GM19238 (cell line): ENCODE measurements around the gene HK2.
"Not testable (repeated sequence)": the region's sequence is repeated elsewhere in the genome, so short reads cannot be mapped to it uniquely, and the experiment has no call there.

Source experiments
- DNase-seq: peaks from one replicate; pipeline ENCODE4 v3.0.0; 2011; ENCODE audit warnings: low spot score; ENCODE audit not compliant: insufficient read length

HK2 gene

GRCh38 chr2:74834792-74835755 lies 1.1 kb downstream of the HK2 start:
- DNase-seq = peak; percentile 84

DNA sequence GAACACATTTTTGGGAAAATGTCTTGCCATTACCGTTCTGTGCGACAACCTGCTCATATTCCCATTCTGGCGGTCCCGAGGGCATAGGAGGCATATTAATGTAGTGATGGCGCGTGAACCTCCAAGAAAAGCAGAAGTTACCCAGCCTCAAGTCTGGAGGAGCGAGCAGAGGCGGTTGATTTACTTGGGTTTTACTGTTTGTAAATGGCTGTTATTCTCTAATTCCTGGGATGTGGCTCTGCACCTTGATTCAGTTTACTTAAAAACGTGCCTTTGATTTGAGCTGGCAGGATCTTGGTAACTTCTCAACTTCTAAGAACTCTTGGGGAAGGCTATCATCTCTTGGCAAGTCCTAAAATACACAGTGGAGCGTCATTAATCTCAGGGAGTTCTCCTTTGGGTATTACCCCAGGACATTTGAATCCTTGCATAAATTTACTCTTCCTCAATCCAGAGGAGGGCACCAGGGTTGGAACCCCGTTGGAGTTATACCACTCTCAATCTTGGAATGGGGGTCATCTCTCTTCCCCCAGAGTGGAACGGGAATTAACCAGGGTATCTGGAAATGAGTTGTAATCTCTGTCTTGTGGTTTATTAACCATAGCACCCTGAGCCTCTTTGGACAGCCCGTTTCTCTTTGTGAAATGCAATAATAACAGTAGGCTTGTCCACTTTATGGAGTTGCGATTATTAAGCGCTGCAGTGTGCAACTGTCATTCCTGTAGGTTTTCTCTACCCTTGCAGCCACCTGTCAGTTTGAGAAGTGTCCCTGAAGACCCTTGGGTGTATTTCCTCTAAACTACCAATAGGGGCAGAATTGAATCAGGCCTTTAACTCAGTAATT lies 2.1 kb downstream of the HK2 start:
- peak; percentile 54 for DNase-seq

- no peak for DNase-seq
Observed at GRCh38 chr2:74836675-74837401, 2.9 kb downstream of the HK2 start.

- DNase-seq = no peak
Observed at GRCh38 chr2:74841641-74842040, 7.7 kb downstream of the HK2 start.

- DNase-seq = no peak
Observed at GRCh38 chr2:74843433-74843832, 9.5 kb downstream of the HK2 start.

DNA sequence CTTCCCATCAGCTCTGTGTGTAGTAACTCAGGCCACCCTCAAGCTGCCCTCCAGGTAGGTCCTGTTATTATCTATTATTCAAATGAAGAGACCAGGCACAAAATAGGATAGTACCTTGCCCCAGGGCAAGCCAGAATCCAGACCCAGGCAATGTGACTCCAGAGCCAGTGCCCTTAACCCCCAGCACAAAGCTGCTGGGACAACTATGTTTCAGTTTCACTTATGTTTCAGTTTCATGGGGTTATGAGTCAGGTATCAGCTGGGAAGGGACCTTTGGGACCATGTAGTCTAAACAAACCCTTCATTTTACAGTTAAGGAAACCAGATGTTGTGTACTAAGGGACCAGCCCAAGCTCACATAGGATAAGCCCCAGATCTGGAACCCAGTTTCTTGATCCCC lies 10.0 kb downstream of the HK2 start:
- peak; percentile 47 for DNase-seq

DNA sequence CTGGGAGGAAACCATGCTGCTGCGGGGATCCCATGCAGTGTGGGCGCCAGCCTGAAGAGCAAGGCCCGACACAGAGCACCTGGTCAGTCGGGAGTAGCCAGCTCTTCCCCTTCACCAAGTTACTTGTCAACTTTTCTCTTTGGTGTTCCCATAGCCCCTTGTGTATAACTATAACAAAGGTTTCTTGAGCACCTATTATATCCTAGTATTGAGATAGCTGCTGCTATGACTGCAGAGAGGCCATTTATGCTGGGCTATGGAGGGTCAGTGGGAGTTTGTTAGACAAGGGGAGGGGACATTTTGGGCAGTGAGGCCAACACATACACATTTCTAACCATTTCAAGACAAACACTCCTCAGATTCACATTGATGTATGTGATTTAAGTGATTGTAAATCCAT lies 10.8 kb downstream of the HK2 start:
- DNase-seq = no peak

- DNase-seq = no peak
Observed at GRCh38 chr2:74845217-74845751, 11.4 kb downstream of the HK2 start.

DNA sequence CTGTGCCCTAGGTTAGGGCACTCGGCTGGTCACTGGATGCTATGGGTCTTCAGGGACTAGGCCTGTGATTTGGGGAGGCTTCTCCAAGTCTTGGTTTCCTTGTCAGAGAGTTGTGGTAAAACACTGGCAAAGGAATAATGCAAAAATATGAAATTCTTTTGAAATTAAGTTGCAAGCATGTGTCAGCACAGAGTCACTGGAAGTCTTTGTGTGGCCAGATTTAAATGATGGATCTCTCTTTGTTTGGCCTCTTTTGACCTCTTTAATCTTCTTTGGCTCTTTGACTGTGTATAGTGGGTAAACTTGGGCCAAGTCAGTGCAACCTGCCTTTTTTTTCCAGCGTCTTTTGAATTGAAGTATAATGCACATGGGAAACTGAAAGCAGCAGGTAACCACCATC lies 12.1 kb downstream of the HK2 start:
- DNase-seq = no peak

DNA sequence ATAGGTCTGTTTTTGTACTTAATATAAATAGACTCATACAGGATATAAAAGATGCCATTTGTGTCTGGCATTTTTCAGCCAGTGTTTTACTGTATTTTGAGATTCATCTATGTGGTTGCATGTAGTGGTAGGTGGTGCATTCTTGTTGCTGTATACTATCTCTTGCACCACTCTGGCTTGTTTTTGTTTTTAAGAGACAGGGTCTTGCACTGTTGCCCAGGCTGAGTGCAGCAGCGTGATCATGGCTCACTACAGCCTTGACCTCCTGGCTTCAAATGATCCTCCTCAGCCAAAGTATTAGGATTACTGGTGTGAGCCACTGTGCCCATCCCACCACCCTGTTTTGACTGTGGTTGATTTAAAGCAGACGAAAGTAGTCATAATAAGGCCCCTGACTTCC lies 12.6 kb downstream of the HK2 start:
- no peak for DNase-seq

- no peak for DNase-seq
Observed at GRCh38 chr2:74847070-74847858, 13.3 kb downstream of the HK2 start.

DNA sequence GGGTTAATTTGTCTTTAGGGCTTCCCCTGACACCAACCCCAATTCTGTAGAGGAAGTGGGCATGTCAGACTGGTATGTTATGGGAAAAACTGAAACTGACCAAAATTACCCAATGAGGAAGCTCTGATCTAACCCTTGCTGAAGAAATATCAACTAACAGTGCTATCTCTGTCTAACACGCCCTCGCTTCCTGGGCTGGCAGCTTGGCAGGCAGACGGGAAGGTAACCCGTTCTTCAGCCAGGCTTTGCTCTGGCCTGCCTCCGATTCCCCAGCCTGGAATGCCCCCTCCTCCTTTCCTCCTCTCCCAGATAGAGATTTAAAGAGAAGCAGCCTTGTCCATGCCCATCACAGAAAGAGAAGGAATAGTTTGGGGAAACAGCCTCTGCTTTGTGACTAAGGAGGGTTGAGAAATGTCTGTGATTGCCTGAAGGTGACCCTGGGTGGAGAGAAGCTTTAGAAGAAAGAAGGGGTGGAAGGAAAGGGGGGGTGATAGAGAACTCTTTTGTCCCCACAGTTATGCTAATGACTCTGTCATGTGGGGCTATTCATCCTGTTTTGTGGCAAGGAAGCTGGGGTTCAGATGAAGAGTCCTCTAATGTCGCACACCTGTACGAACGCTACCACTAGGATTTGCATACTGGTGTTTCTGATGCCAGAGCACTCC lies 15.4 kb downstream of the HK2 start:
- DNase-seq = peak; percentile 52

- DNase-seq = no peak
Observed at GRCh38 chr2:74850496-74851190, 16.7 kb downstream of the HK2 start.

- no peak for DNase-seq
Observed at GRCh38 chr2:74851191-74851566, 17.3 kb downstream of the HK2 start.

DNA sequence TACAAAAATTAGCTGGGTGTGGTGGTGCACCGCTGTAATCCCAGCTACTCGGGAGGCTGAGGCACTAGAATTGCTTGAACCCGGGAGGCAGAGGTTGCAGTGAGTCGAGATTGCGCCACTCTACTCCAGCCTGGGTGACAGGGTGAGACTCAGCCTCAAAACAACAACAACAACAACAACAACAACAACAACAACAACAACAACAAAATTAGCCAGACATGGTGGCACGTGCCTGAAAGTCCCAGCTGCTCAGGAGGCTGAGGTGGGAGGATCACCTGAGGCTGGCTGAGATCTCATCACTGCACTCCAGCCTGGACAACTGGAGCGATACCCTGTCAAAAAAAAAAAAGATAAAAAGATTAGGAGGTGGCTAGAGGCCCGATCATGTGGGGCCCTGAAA lies 19.4 kb downstream of the HK2 start:
- not testable (repeated sequence) for DNase-seq

DNA sequence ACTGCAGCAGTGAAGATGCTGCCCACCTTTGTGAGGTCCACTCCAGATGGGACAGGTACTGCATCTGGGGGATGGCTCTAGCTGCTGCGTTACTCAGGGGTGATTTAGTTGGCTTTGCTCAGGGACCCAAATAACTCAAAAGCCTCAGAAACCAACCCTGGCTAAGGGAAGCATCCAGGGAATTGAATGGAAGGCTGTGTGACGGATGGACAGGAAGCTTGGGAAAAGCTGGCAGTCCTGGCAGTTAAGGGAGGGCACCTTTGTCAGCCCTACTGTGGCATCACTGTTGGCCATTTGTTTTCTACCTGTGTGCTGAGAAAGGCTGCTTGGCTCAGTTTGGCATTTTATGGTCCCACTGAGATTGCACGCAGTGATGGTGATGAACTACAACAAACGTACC lies 20.5 kb downstream of the HK2 start:
- no peak for DNase-seq

- not testable (repeated sequence) for DNase-seq
Observed at GRCh38 chr2:74855114-74855707, 21.3 kb downstream of the HK2 start.

DNA sequence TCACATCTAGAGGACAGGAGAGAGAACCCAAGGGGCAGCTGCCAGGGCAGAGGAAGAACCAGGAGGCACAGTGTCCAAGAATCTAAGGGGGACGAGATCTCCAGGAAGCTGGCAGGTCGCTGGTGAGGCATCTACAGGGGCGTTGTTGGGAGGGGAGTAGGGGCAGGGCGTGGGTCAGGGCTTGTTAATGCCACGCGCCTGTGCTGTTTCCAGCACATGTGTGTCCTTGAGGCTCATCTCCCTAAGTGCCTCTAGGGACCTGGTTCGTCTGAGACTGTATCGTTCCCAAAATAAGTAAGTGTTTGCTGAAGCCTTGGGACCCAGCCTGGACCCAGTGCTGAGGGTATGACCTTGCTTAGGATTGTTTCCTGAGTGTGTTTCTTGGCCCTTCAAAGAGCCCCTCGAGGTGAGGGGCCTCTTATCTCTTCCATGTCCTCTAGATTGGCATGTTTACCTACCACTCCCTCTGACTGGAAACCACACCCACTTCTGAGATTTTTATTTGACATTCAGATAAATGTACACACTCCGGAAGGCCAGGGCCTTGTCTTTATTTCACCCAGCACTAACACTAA lies 22.2 kb downstream of the HK2 start:
- DNase-seq = no peak

DNA sequence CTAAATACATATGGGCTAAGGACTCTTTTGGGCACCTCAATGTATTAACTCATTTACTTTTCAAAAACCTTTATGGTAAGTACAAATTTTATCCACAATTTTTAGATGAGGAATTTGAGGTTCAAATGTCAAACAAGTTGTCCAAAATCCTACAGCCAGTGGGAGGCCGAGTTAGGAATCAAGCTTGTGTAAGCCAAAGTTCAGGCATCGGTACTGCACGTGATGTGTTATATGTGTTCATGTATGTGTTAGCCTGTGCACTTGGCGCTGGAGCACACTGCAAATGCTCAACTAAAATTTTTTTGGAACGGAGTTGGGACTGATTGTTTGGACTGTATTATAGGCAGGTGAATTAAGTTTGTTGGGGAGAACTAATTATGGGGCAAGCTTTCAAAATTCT lies 22.7 kb downstream of the HK2 start:
- DNase-seq = no peak
